BE2C (cell line): Measurements from ENCODE around the gene MMP21.

Source experiments
- DNase-seq: peaks from one replicate; pipeline ENCODE4 v3.0.0-alpha.2; 2020
- H3K27me3 ChIP-seq: fragments of 250-450 bp; sonication (Bioruptor Pico); 2 replicates; pipeline ENCODE4 v1.5.1; 2020; ENCODE audit warnings: mild to moderate bottlenecking
- H3K36me3 ChIP-seq: fragments of 250-450 bp; sonication (Bioruptor Pico); 2 replicates; pipeline ENCODE4 v1.5.1; 2020; ENCODE audit warnings: mild to moderate bottlenecking
- H3K4me1 ChIP-seq: fragments of 250-450 bp; sonication (Bioruptor Pico); 2 replicates; pipeline ENCODE4 v1.5.1; 2020
- H3K4me3 ChIP-seq: 2 replicates; pipeline ENCODE4 v1.5.1; 2011; ENCODE audit warnings: low read depth, low read length
- H3K9me3 ChIP-seq: fragments of 250-450 bp; sonication (Bioruptor Pico); 2 replicates; pipeline ENCODE4 v1.5.1; 2020
- CTCF ChIP-seq: IDR thresholded peaks from 2 replicates; pipeline ENCODE4 v1.5.1; 2012; ENCODE audit warnings: mild to moderate bottlenecking, low read depth, low read length

Gene MMP21

GRCh38 chr10:125817337-125817946 lies 41.8 kb upstream of the MMP21 start:
- H3K9me3 ChIP-seq: no peaks in the 10 kb centered on the region
- H3K36me3 ChIP-seq: peaks cover 6% of the 10 kb centered on the region
- no peak for TF ChIP-seq CTCF
- no peaks in the 10 kb centered on the region for H3K4me1 ChIP-seq
- no peaks in the 10 kb centered on the region for H3K27me3 ChIP-seq
- no peak for DNase-seq
- no peak overlapping the region for H3K4me3 ChIP-seq

- H3K4me1 ChIP-seq: peaks cover 4% of the 10 kb centered on the region; the same call in 1 of the 2 replicates
- H3K36me3 ChIP-seq: peaks cover 6% of the 10 kb centered on the region
- no peaks in the 10 kb centered on the region for H3K27me3 ChIP-seq
- no peaks in the 10 kb centered on the region for H3K9me3 ChIP-seq
- no peak for TF ChIP-seq CTCF
- no peak for DNase-seq
- H3K4me3 ChIP-seq: no peak overlapping the region
These were observed 40.9 kb upstream of the MMP21 start for GRCh38 chr10:125816548-125816947.

GRCh38 chr10:125815764-125816163 lies 40.1 kb upstream of the MMP21 start:
- Histone ChIP-seq H3K4me1 (peaks cover 4% of the 10 kb centered on the region; the same call in 1 of the 2 replicates), H3K36me3 (peaks cover 6% of the 10 kb centered on the region), H3K9me3 (no peaks in the 10 kb centered on the region), H3K27me3 (no peaks in the 10 kb centered on the region), H3K4me3 (no peak overlapping the region)
- no peak for TF ChIP-seq CTCF
- no peak for DNase-seq

- no peak for TF ChIP-seq CTCF
- H3K36me3 ChIP-seq: peaks cover 6% of the 10 kb centered on the region
These were observed 36.6 kb upstream of the MMP21 start for GRCh38 chr10:125812128-125812750.

GRCh38 chr10:125811251-125811650 lies 35.6 kb upstream of the MMP21 start:
- H3K36me3 ChIP-seq: peaks cover 6% of the 10 kb centered on the region
- TF ChIP-seq CTCF: no peak
- H3K9me3 ChIP-seq: no peaks in the 10 kb centered on the region
- DNase-seq: no peak
- H3K4me1 ChIP-seq: peaks cover 4% of the 10 kb centered on the region; the same call in 1 of the 2 replicates
- H3K27me3 ChIP-seq: no peaks in the 10 kb centered on the region
- H3K4me3 ChIP-seq: no peak overlapping the region

More at GRCh38 chr10:125812128-125812750, 36.6 kb upstream of the MMP21 start:
- Histone ChIP-seq H3K4me1 (peaks cover 4% of the 10 kb centered on the region; the same call in 1 of the 2 replicates), H3K4me3 (no peak overlapping the region), H3K27me3 (no peaks in the 10 kb centered on the region), H3K9me3 (no peaks in the 10 kb centered on the region)
- DNase-seq: no peak

GRCh38 chr10:125808047-125808446 lies 32.4 kb upstream of the MMP21 start:
- H3K4me3 ChIP-seq: no peak overlapping the region
- TF ChIP-seq CTCF: no peak
- H3K4me1 ChIP-seq: peaks cover 4% of the 10 kb centered on the region; the same call in 1 of the 2 replicates
- H3K27me3 ChIP-seq: no peaks in the 10 kb centered on the region
- H3K9me3 ChIP-seq: no peaks in the 10 kb centered on the region
- no peak for DNase-seq
- peaks cover 6% of the 10 kb centered on the region for H3K36me3 ChIP-seq
